ENCODE data around the gene PIAS4.

Gene PIAS4

DNA sequence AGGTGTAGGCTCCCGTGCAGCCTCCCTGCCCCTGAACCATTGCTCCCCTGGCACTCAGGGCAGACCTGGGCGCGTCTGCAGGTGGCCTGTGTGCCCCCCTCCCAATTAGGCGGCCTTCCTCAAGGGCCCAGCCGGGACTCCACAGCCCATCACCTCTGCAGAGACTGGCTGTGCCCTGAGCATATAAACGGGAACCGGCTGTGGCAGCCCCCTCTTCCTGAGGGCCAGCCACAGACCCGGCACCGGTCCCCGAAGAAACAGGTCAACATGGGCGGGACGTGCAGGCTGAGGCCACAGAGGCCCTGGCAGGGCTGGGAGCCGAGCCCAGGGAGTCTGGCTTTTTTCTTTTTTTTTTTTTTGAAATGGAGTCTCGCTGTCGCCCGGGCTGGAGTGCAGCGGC lies 12.0 kb downstream of the PIAS4 start:
- peak; percentile 40 for DNase-seq (ENCODE audit: low read depth, low spot score)

GRCh38 chr19:4023600-4024398 lies 16.3 kb downstream of the PIAS4 start:
- DNase-seq (ENCODE audit: low read depth, low spot score), result no peak

GRCh38 chr19:4025317-4025716 lies 17.8 kb downstream of the PIAS4 start:
- no peak for DNase-seq (ENCODE audit: low read depth, low spot score)

DNA sequence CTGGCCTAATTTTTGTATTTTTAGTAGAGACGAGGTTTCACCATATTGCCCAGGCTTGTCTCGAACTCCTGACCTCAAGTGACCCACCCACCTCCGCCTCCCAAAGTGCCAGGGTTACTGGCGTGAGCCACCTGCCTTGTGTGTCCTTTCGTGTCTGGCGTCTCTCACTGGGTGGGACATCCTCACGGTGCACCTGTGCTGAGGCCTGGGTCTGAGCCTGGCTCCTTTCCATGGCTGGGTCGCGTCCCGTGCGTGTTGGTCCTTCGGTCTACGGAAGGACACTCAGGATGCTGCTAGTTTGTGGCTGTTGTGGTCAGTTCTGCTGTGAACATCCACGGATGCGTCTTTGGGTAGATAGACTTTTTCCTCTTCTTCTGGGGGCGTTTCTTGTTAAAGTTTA lies 19.6 kb downstream of the PIAS4 start:
- no peak for DNase-seq (ENCODE audit: low read depth, low spot score)

GRCh38 chr19:4028334-4029246 lies 21.1 kb downstream of the PIAS4 start:
- DNase-seq (ENCODE audit: low read depth, low spot score), result no peak

DNA sequence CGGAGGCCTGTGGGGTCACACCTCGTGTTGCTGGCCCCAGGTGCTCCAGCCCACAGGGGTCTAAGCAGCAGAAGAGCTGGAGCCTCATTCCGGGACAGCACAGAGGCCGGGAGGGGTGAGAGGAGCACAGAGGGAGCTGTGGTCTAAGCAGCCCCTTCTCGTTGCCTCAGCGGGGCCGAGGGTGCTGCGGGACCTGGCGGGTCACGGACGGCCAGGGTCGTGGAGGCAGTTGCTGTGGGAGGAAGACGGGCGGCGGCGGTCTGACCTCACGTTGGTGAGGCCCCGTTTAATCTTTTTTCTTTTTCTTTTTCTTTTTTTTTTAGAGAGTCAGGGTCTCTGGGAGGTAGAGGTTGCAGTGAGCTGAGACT lies 21.7 kb downstream of the PIAS4 start:
- DNase-seq (ENCODE audit: low read depth, low spot score), result no peak

DNA sequence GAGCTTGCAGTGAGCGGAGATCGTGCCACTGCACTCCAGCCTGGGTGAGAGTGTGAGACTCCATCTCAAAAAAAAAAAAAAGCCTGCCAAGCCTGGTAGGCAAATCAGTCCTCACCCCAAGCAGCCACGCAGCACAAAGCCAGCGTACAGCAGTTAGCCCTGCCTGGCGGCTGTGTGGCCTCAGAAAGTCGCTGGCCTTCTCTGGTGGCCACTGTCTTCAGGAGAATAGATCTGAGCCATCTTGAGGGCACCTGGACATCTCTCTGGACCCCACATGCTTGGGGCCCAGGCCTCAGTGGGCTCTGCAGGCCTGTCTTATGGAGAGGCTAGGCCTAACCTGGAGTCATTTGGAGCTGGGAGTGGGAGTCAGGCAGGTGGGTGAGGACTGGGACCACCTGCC lies 23.0 kb downstream of the PIAS4 start:
- DNase-seq (ENCODE audit: low read depth, low spot score), result no peak

DNA sequence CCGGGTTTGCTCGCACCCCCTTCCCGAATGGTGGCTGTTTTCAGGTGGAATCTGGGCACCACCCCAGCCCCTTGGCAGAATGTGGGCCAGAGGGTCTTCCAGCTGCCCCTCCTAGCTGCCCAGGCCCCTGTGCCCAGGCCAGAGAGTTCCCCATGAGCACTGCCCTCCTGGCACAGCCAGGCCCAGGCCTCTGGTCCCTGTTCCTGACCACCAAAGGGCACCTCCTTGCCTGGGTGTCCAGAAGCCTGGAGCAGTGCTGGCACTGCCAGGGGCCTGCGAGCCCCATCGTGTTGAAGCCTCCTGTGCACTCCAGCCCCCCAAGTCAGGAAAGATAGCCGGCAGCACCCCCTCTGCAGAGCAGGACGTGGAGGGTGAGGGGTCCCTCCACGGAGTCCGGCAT lies 23.4 kb downstream of the PIAS4 start:
- no peak for DNase-seq (ENCODE audit: low read depth, low spot score)

- DNase-seq (ENCODE audit: low read depth, low spot score), result no peak
These were observed 23.9 kb downstream of the PIAS4 start for GRCh38 chr19:4031420-4031819.

DNA sequence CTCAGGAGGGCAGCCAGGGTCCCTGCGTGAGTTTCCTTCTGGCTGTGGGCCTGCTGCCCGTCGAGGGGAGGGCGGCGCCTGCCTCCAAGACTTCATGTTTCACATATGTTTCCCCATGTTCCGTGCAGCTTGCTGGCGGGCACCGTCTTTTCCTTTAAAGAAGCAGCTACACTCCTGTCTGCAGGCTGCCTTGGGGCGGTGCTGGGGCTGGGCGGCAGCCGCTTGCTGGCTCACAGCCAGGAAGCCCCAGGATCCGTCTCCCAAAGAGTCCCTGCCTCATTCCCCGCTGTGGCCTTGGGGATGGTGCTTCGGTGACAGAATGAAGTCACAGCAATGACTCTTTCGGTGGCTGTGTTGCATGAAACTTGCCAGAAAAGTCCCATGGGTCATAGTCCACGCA lies 24.9 kb downstream of the PIAS4 start:
- no peak for DNase-seq (ENCODE audit: low read depth, low spot score)

GRCh38 chr19:4033028-4033956 lies 25.8 kb downstream of the PIAS4 start:
- no peak for DNase-seq (ENCODE audit: low read depth, low spot score)

DNA sequence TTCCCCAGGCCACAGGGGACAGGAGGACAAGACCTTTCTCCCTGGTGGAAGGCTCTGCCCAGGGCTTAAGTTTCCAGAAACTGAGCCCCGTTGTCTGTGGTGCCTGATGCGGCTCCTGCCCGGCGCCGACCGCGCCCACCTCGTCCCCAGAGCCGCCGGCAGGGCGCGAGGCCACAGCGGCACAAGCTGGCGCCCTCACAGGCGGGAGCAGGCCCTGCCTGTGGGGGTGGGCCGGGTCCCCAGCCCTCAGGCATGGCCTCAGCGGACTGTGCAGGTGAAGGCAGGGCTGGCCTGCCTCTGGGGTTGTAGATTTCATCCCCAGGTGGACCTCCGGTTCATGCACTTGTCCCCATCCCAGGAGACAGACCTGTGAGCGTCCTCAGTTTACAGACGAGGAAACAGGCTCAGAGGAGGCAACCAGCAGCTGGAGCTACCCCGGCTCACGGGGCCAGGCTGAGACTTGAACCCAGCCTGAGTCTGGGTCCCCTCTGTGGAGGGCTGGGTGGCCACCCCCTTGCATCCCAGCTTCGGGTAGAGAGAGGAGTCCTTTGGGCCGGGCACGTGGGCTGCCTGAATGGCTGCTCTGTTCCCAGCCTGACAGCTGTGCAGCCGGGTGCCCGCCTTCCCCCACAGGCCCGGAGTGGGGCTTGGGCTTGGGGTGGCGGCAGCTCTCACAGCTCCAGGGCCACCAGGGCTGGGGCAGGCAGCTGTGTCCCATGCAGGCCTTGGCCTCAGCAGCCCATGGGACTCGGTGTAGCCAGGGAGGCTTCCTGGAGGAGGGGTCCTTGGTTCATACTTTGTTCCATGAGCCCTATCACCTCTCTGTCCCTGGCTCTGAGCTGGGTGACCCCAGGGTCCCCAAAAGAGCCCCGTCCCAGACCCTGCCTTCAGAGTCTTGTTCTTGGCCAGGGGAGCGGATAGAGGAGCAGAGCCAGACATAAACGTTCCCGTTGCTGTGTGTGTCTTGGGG lies 26.8 kb downstream of the PIAS4 start:
- no peak for DNase-seq (ENCODE audit: low read depth, low spot score)

- no peak for DNase-seq (ENCODE audit: low read depth, low spot score)
These were observed 27.6 kb downstream of the PIAS4 start for GRCh38 chr19:4035018-4035566.

GRCh38 chr19:4035582-4035981 lies 28.0 kb downstream of the PIAS4 start:
- no peak for DNase-seq (ENCODE audit: low read depth, low spot score)

DNA sequence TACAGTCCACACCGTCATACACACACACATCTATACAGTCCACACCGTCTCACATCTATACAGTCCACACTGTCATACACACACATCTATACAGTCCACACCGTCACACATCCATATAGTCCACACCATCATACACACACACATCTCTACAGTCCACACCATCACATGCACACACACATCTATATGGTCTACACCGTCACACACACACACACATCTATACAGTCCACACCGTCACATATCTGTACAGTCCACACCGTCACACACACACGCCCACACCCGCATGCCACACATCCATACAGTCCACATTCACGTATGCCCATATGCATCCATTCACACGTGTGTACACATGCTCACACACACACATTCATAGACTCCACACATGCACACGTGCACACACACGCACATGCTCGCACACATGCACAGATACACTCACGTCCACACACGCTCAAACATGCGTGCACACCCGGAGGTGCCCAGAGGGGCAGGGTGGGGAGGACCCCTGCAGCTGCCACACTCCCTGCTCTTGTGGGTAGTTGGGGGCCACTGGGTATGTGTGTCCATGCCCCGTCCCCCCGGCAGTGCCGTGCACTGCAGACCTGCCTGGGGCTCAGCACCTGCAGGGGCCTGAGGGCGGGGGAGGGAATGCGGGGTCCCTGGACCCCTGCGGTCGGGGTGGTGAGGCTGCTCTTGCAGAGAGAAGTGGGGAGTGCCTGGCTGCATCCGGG lies 29.2 kb downstream of the PIAS4 start:
- no peak for DNase-seq (ENCODE audit: low read depth, low spot score)

DNA sequence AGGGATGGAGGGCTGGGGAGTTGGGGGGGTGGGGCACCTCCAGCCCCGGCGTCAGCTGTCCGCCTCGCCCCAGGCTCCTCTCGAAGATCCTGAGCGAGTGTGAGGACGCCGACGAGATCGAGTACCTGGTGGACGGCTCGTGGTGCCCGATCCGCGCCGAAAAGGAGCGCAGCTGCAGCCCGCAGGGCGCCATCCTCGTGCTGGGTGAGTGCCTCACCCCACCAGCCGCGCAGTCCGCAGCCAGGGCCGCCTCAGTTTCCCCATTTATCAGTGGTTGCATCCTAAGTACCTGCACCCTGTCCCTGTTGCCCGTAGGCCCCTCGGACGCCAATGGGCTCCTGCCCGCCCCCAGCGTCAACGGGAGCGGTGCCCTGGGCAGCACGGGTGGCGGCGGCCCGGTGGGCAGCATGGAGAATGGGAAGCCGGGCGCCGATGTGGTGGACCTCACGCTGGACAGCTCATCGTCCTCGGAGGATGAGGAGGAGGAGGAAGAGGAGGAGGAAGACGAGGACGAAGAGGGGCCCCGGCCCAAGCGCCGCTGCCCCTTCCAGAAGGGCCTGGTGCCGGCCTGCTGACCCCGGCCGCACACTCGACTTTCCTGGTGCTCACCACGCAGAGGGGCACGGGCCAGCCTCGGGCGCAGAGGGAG lies 29.9 kb downstream of the PIAS4 start:
- no peak for DNase-seq (ENCODE audit: low read depth, low spot score)

- no peak for DNase-seq (ENCODE audit: low read depth, low spot score)
These were observed 30.5 kb downstream of the PIAS4 start for GRCh38 chr19:4038057-4038456.

DNA sequence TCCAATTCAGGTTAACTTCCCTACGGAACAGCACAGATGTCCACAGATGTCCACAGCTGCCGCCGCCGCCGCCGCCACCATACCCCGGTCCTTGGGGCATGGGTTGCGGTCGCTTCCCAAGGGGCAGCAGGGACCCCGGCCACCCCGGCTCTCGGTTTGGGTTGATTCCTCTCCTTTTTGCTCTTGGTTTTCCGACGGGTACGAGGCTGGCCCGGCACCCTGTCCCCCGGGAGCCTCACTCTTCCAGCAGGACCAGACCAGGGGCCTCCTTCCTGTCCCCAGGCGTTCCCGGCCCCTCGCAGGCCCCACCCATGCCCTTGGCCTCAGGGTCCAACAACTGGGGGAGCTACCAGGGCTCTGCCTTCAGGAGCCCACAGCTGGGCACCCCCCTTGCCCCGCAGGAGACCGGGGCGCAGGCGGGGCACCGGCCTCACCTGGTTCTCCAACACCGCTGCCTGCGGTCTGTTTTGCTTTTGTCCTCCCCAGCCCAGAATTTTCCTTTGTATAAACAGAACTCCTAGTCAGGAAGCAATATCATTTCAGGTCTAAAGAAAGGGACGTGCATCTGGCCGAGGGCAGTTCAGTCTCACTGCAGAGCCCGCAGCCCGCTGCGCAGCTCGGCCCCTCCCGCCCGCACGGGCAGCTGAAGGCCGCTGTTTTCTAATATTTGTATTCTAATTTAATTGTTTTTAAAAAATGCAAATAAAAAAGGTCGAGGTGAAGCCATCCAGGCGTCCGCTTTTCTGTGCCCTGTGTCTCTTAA lies 31.3 kb downstream of the PIAS4 start:
- no peak for DNase-seq (ENCODE audit: low read depth, low spot score)
